K562 (cell line): ENCODE data around the gene NAGLU. TPM values are rescaled to one million over a fixed set of nuclear protein-coding genes. Genes with fewer than 3 reads are reported as not detected.

ENCODE experiments used
- ATAC-seq: fragments of 200-7000 bp; cut with Tn5 transposase; 3 replicates; pipeline ENCODE4 v1.9.1; 2020; ENCODE audit warnings: moderate library complexity
- BruUV-seq: library from RNA; stranded (reverse); fragments of 400-500 nt; replicated peaks from 2 replicates; lab custom pipeline; 2021; lab: Mats Ljungman, UMichigan
- CTCF ChIA-PET: fragments of 300-600 bp; formaldehyde crosslinking; extraction: SDS; loops from one replicate; lab custom pipeline; 2021; ENCODE audit warnings: low intra/inter-chr PET ratio; lab: Yijun Ruan, JAX
- POLR2A ChIA-PET: fragments of 300-600, 350-650 bp; sonication (Branson Sonifier 250); formaldehyde crosslinking; extraction: SDS; loops from one replicate; lab custom pipeline; 2021; ENCODE audit warnings: antibody characterized with exemption, inconsistent platforms; lab: Yijun Ruan, JAX
- DNase-seq, 4 experiments: peaks; one replicate each; pipeline versions ENCODE4 v3.0.0 to v3.0.0-alpha.2; 2011 to 2018; ENCODE audit warnings: low spot score in 3 of 4, mixed read lengths in 3 of 4; ENCODE audit errors: extremely low read depth in 1 of 4
- FAIRE-seq: peaks from 2 replicates; lab custom pipeline; 2011; peaks lifted over from hg19 to GRCh38; lab: Jason Lieb, UNC
- H2AFZ ChIP-seq: 2 replicates; pipeline ENCODE4 v1.6.0; 2011; ENCODE audit warnings: low read depth, low read length, control low read depth, inconsistent platforms
- H3K27ac ChIP-seq: fragments of 200-600 bp; 3 replicates; pipeline ENCODE4 v1.8.0; 2011; ENCODE audit warnings: low read depth, mild to moderate bottlenecking, control low read depth, inconsistent platforms, low read length, moderate library complexity, mixed read lengths; ENCODE audit errors: extremely low read depth
- H3K27me3 ChIP-seq, 2 experiments: fragments of 300-600 bp in 1 of 2; 2 replicates in 1 of 2; 3 replicates in 1 of 2; pipeline versions ENCODE4 v1.6.0 to v1.8.0; 2011; ENCODE audit warnings: inconsistent platforms in 2 of 2, low read length in 2 of 2, mild to moderate bottlenecking in 1 of 2, mixed read lengths in 1 of 2, moderate library complexity in 1 of 2; ENCODE audit not compliant: control insufficient read depth in 2 of 2, insufficient read depth in 2 of 2
- H3K36me3 ChIP-seq: fragments of 300-600 bp; 3 replicates; pipeline ENCODE4 v1.8.0; 2011; ENCODE audit warnings: mild to moderate bottlenecking, low read length, inconsistent platforms; ENCODE audit not compliant: control insufficient read depth, insufficient read depth
- H3K4me1 ChIP-seq, 2 experiments: fragments of 200-600 bp in 1 of 2; replicated peaks in 1 of 2; 2 replicates in 1 of 2; 3 replicates in 1 of 2; pipeline versions ENCODE4 v1.5.1 to v1.8.0; 2011; ENCODE audit warnings: inconsistent platforms in 2 of 2, low read length in 2 of 2, mild to moderate bottlenecking in 1 of 2, mixed read lengths in 1 of 2, moderate library complexity in 1 of 2; ENCODE audit not compliant: control insufficient read depth in 2 of 2, insufficient read depth in 2 of 2
- H3K4me2 ChIP-seq: 2 replicates; pipeline ENCODE4 v1.6.1; 2011; ENCODE audit warnings: low read length, control low read depth, inconsistent platforms, mixed read lengths; ENCODE audit not compliant: insufficient read depth
- H3K4me3 ChIP-seq: fragments of 200-600 bp; sonication (generic), shearing (Covaris generic); 2 replicates; pipeline ENCODE4 v1.5.1; 2016; ENCODE audit warnings: control low read depth, inconsistent platforms
- H3K79me2 ChIP-seq: fragments of 200-600 bp; 3 replicates; pipeline ENCODE4 v1.8.0; 2011; ENCODE audit warnings: low read length, inconsistent platforms; ENCODE audit not compliant: control insufficient read depth, insufficient read depth
- H3K9ac ChIP-seq, 2 experiments: 2 replicates each; pipeline versions ENCODE4 v1.6.0 to v1.6.1; 2011; ENCODE audit warnings: low read depth in 2 of 2, low read length in 2 of 2, control low read depth in 1 of 2, inconsistent platforms in 1 of 2, mild to moderate bottlenecking in 1 of 2, mixed read lengths in 1 of 2; ENCODE audit not compliant: insufficient read depth in 1 of 2
- H3K9me1 ChIP-seq: one replicate; pipeline ENCODE4 v1.6.0; 2011; ENCODE audit warnings: inconsistent platforms, mild to moderate bottlenecking, low read length, moderate library complexity; ENCODE audit not compliant: control insufficient read depth, insufficient read depth
- H3K9me3 ChIP-seq: replicated peaks from 2 replicates; pipeline ENCODE4 v1.5.1; 2011; ENCODE audit warnings: low read depth, low read length, inconsistent platforms; ENCODE audit not compliant: control insufficient read depth, insufficient read depth
- H4K20me1 ChIP-seq: replicated peaks from 2 replicates; pipeline ENCODE4 v1.6.1; 2011; ENCODE audit warnings: low read length, inconsistent platforms, mixed read lengths; ENCODE audit not compliant: control insufficient read depth, insufficient read depth
- ARNT ChIP-seq, 2 experiments: fragments of 450-650 bp; IDR thresholded peaks; 2 replicates each; pipeline ENCODE4 v1.6.1; 2016; ENCODE audit warnings: mild to moderate bottlenecking in 1 of 2
- ATF6 ChIP-seq: sonication (generic); formaldehyde crosslinking; IDR thresholded peaks from 2 replicates; pipeline ENCODE4 v1.4.0; 2020; ENCODE audit warnings: mild to moderate bottlenecking, missing genetic modification reagents
- CTCF ChIP-seq, 3 experiments: IDR thresholded peaks in 2 of 3; conservative IDR thresholded peaks in 1 of 3; 2 replicates each; pipeline ENCODE4 v1.5.1; 2011 to 2012; ENCODE audit warnings: low read length in 3 of 3, mild to moderate bottlenecking in 3 of 3, control low read depth in 2 of 3, improper control_type of control experiment in 1 of 3, inconsistent platforms in 1 of 3, low read depth in 1 of 3, mixed read lengths in 1 of 3, moderate library complexity in 1 of 3; ENCODE audit not compliant: insufficient read depth in 2 of 3
- ETV1 ChIP-seq: fragments of 450-650 bp; conservative IDR thresholded peaks from 2 replicates; pipeline ENCODE4 v1.6.1; 2016; ENCODE audit warnings: missing genetic modification characterization, control low read depth, low read depth, missing compliant biosample characterization
- KLF16 ChIP-seq: IDR thresholded peaks from 2 replicates; pipeline ENCODE4 v1.6.1; 2016; ENCODE audit warnings: antibody characterized with exemption
- MEIS2 ChIP-seq: fragments of 450-650 bp; IDR thresholded peaks from 2 replicates; pipeline ENCODE4 v1.6.1; 2014; ENCODE audit warnings: mild to moderate bottlenecking; ENCODE audit not compliant: partially characterized antibody
- MYC ChIP-seq, 2 experiments: fragments of 250-450 bp in 1 of 2; sonication (Bioruptor Pico) in 1 of 2; IDR thresholded peaks; 2 replicates each; pipeline versions ENCODE4 v1.5.1 to v1.6.1; 2012 to 2021; ENCODE audit warnings: low read depth in 2 of 2, borderline replicate concordance in 1 of 2, improper control_type of control experiment in 1 of 2, low read length in 1 of 2, mild to moderate bottlenecking in 1 of 2, moderate library complexity in 1 of 2
- NFRKB ChIP-seq: fragments of 450-650 bp; IDR thresholded peaks from 2 replicates; pipeline ENCODE4 v1.6.1; 2016; ENCODE audit warnings: low read depth
- POLR2A ChIP-seq: fragments of 450-650 bp; conservative IDR thresholded peaks from 2 replicates; pipeline ENCODE4 v1.6.1; 2016
- PTBP1 ChIP-seq: fragments of 200-400 bp; formaldehyde crosslinking; IDR thresholded peaks from 2 replicates; pipeline ENCODE4 v1.6.1; 2017; ENCODE audit warnings: low read depth, low read length
- RCOR1 ChIP-seq, 2 experiments: IDR thresholded peaks; 2 replicates each; pipeline ENCODE4 v1.6.1; 2012; ENCODE audit warnings: low read depth in 2 of 2, low read length in 2 of 2, borderline replicate concordance in 1 of 2, improper control_type of control experiment in 1 of 2
- SNAPC5 ChIP-seq: fragments of 250-450 bp; sonication (Bioruptor Pico); IDR thresholded peaks from 2 replicates; pipeline ENCODE4 v1.8.0; 2021; ENCODE audit warnings: moderate library complexity, mild to moderate bottlenecking, inconsistent platforms
- TAF7 ChIP-seq: fragments of 450-650 bp; IDR thresholded peaks from 2 replicates; pipeline ENCODE4 v1.6.1; 2016; ENCODE audit warnings: missing genetic modification characterization, missing compliant biosample characterization
- ZFX ChIP-seq: sonication (generic); formaldehyde crosslinking; IDR thresholded peaks from 2 replicates; pipeline ENCODE4 v1.8.0; 2022; ENCODE audit warnings: mild to moderate bottlenecking, missing genetic modification reagents, moderate library complexity
- ZNF324 ChIP-seq: fragments of 250-450 bp; sonication (Bioruptor Pico); IDR thresholded peaks from 2 replicates; pipeline ENCODE4 v1.4.0; 2020; ENCODE audit warnings: mild to moderate bottlenecking
- ZNF354B ChIP-seq: fragments of 250-450 bp; sonication (Bioruptor Pico); IDR thresholded peaks from 2 replicates; pipeline ENCODE4 v1.4.0; 2020
- ZNF639 ChIP-seq, 2 experiments: fragments of 200-800 bp in 1 of 2; sonication (Bioruptor generic) in 1 of 2; sonication (generic) in 1 of 2; formaldehyde crosslinking in 1 of 2; IDR thresholded peaks in 1 of 2; conservative IDR thresholded peaks in 1 of 2; 2 replicates each; pipeline versions ENCODE4 v1.5.0 to v1.6.1; 2016 to 2020; ENCODE audit warnings: missing compliant biosample characterization in 1 of 2, missing genetic modification characterization in 1 of 2, missing genetic modification reagents in 1 of 2
- WGBS: fragments of 100-300 bp; shearing (Covaris generic); methylation state at CpG from one replicate; pipeline ENCODE4 v1.1.6; 2016; ENCODE audit warnings: low coverage, mixed read lengths; ENCODE audit not compliant: insufficient coverage; ENCODE audit errors: missing lambda C conversion rate; 5-methylcytosine and 5-hydroxymethylcytosine counted together
- in situ Hi-C: fragments of 300-500 bp; cut with MboI; formaldehyde crosslinking; loops from 4 replicates; pipeline ENCODE4 v1.15.0; 2018; ENCODE audit warnings: inconsistent platforms, mixed read lengths
- intact Hi-C: fragments of 100-400 bp; cut with micrococcal nuclease; formaldehyde crosslinking; loops from 2 replicates; pipeline ENCODE4 v1.14.2; 2022
- polyA plus RNA-seq, 8 experiments: library from polyadenylated mRNA; depleted of rRNA in 4 of 8; stranded (reverse) in 5 of 8; unstranded in 3 of 8; fragments of >200 nt; fragmentation: Nextera tagmentation in 2 of 8; fragmentation: Illumina TruSeq in 1 of 8; extraction: Ambion mirVana in 2 of 8; extraction: Trizol in 1 of 8; gene quantifications; 2 replicates each; pipeline versions ENCODE4 v1.2.1 to v1.2.3, GENCODE V29; 2011 to 2014; ENCODE audit warnings: inconsistent platforms in 1 of 8, missing spikeins in 1 of 8
- total RNA-seq, 7 experiments: library from RNA; depleted of rRNA in 6 of 7; stranded (reverse); fragments of >200 nt in 6 of 7; fragmentation: Illumina TruSeq in 2 of 7; extraction: Trizol in 2 of 7; gene quantifications; 2 replicates each; pipeline versions ENCODE4 v1.2.1 to v1.2.3, GENCODE V29; 2011 to 2021; ENCODE audit warnings: low replicate concordance in 1 of 7

The NAGLU gene
- total and polyA plus RNA-seq, 9 of the 15 experiments (the other 6 are each of a cell fraction or from before 2014, with no cell fraction given) = 0.04 to 21.5 (median 8.5) TPM

- intact Hi-C loops = no loop called here
- Histone ChIP-seq H2AFZ (peak overlapping the region; percentile 85), H3K79me2 (peaks cover 26% of the 10 kb centered on the region), H3K27ac (peak overlapping the region; percentile 91), H4K20me1 (no peaks in the 10 kb centered on the region), H3K9me1 (no peaks in the 10 kb centered on the region), H3K4me2 (peak overlapping the region; percentile 96), H3K36me3 (peaks cover 4% of the 10 kb centered on the region; the same call in 1 of the 3 replicates), H3K27me3 (no peaks in the 10 kb centered on the region), H3K9ac (peak overlapping the region; percentile 66 to 100), H3K9me3 (no peaks in the 10 kb centered on the region), H3K4me3 (peak overlapping the region; percentile 87), H3K4me1 (peaks cover 18 to 39% of the 10 kb centered on the region in 2 experiments; a peak in 4 of 5 replicates)
- in situ Hi-C loops = no loop called here
- 3% methylated on average over 13 of the region's 16 CpGs for WGBS
- ATAC-seq = no peak
- DNase-seq = no peak
- BruUV-seq = no TSS peak
- CTCF ChIA-PET = no interaction called here
- POLR2A ChIA-PET = interaction anchor here (0.5 to 1.3 kb wide), 4 partner anchors 16 to 280 kb away, joined by 3 to 4 read pairs (median 3); partner anchors contain the start of gene NAGLU
- no peak for FAIRE-seq
- TF ChIP-seq KLF16 = no peak
- TF ChIP-seq POLR2A = no peak
- 0 out of 4 replicates have a peak, but pooled peaks of 1 of the 2 experiments have one; percentile 14 for TF ChIP-seq ZNF639 (CRISPR knock-in tag; conservative IDR thresholded peaks at IDR 0.05 in 1 of 2, IDR thresholded peaks at IDR 0.05 in 1 of 2)
- no peak for TF ChIP-seq TAF7 (tag)
- TF ChIP-seq ZNF354B = no peak
- TF ChIP-seq RCOR1 (IDR thresholded peaks at IDR 0.05; ENCODE audit: borderline replicate concordance in 1 of 2, low read depth in 2 of 2, low read length in 2 of 2) = peak in 1 of 2 experiments; percentile 58; a peak in 2 of 4 replicates
- TF ChIP-seq NFRKB = no peak
- no peak for TF ChIP-seq ETV1 (tag)
- no peak for TF ChIP-seq MEIS2
- TF ChIP-seq PTBP1 = peak; percentile 71; the same call in 1 of the 2 replicates
- no peak for TF ChIP-seq SNAPC5 (CRISPR knock-in tag)
- no peak for TF ChIP-seq ATF6
- TF ChIP-seq CTCF (IDR thresholded peaks at IDR 0.05 in 2 of 3, conservative IDR thresholded peaks at IDR 0.05 in 1 of 3; ENCODE audit: insufficient read depth in 2 of 3, low read depth in 1 of 3, low read length in 3 of 3) = no peak
- TF ChIP-seq ZFX (CRISPR knock-in tag) = no peak
- no peak for TF ChIP-seq ARNT (IDR thresholded peaks at IDR 0.05)
- peak; percentile 9; the same call in 1 of the 2 replicates for TF ChIP-seq MYC (IDR thresholded peaks at IDR 0.05; ENCODE audit: low read depth, low read length)
- no peak for TF ChIP-seq MYC (CRISPR knock-in tag; IDR thresholded peaks at IDR 0.05; ENCODE audit: borderline replicate concordance, low read depth)
- TF ChIP-seq ZNF324 (CRISPR knock-in tag) = no peak
These were observed 17.8 kb downstream of the NAGLU start for GRCh38 chr17:42553866-42554249.
